ENCODE measurements around the gene SGCD.

SGCD gene

DNA sequence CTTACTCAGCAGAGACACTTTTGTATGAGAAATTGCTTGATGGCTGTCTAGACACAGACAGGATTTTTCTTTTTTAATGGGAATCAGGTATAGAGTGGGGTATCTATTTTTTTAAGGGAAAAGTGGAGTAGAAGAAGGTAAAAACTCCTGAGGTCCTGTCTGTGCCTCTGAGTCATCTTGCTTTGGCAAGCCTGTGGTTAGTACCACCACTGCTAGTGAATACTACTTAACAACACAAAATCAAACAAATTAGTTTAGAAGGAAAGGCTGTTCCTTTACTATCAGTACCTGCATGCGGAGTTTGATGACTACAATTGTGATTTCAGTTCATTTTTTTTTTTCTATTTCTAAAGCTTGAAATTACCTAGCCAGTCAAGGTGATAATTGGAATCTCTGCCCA, 372.2 kb downstream of the SGCD start:
- TF ChIP-seq ZNF70 (CRISPR knock-in tag; IDR thresholded peaks at IDR 0.05) (no peak), TOX (CRISPR knock-in tag; IDR thresholded peaks at IDR 0.05; ENCODE audit: borderline replicate concordance) (no peak), ZNF8 (CRISPR knock-in tag; IDR thresholded peaks at IDR 0.05) (no peak), CSDC2 (CRISPR knock-in tag; IDR thresholded peaks at IDR 0.05) (no peak), OSR1 (CRISPR knock-in tag; IDR thresholded peaks at IDR 0.05) (no peak), RARB (CRISPR knock-in tag; IDR thresholded peaks at IDR 0.05) (no peak), ZFP30 (CRISPR knock-in tag; IDR thresholded peaks at IDR 0.05) (no peak), ZNF565 (CRISPR knock-in tag; conservative IDR thresholded peaks at IDR 0.05; ENCODE audit: low read depth) (no peak), ZC3H10 (CRISPR knock-in tag; IDR thresholded peaks at IDR 0.05) (no peak), ESRRG (CRISPR knock-in tag; IDR thresholded peaks at IDR 0.05) (no peak)
- TF ChIP-seq, protein P1, sequence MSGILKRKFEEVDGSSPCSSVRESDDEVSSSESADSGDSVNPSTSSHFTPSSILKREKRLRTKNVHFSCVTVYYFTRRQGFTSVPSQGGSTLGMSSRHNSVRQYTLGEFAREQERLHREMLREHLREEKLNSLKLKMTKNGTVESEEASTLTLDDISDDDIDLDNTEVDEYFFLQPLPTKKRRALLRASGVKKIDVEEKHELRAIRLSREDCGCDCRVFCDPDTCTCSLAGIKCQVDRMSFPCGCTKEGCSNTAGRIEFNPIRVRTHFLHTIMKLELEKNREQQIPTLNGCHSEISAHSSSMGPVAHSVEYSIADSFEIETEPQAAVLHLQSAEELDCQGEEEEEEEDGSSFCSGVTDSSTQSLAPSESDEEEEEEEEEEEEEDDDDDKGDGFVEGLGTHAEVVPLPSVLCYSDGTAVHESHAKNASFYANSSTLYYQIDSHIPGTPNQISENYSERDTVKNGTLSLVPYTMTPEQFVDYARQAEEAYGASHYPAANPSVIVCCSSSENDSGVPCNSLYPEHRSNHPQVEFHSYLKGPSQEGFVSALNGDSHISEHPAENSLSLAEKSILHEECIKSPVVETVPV (CRISPR knock-in tag; IDR thresholded peaks at IDR 0.05) = no peak
- TF ChIP-seq, protein P2, sequence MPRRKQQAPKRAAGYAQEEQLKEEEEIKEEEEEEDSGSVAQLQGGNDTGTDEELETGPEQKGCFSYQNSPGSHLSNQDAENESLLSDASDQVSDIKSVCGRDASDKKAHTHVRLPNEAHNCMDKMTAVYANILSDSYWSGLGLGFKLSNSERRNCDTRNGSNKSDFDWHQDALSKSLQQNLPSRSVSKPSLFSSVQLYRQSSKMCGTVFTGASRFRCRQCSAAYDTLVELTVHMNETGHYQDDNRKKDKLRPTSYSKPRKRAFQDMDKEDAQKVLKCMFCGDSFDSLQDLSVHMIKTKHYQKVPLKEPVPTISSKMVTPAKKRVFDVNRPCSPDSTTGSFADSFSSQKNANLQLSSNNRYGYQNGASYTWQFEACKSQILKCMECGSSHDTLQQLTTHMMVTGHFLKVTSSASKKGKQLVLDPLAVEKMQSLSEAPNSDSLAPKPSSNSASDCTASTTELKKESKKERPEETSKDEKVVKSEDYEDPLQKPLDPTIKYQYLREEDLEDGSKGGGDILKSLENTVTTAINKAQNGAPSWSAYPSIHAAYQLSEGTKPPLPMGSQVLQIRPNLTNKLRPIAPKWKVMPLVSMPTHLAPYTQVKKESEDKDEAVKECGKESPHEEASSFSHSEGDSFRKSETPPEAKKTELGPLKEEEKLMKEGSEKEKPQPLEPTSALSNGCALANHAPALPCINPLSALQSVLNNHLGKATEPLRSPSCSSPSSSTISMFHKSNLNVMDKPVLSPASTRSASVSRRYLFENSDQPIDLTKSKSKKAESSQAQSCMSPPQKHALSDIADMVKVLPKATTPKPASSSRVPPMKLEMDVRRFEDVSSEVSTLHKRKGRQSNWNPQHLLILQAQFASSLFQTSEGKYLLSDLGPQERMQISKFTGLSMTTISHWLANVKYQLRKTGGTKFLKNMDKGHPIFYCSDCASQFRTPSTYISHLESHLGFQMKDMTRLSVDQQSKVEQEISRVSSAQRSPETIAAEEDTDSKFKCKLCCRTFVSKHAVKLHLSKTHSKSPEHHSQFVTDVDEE (CRISPR knock-in tag; IDR thresholded peaks at IDR 0.05) = no peak
- TF ChIP-seq, protein P3, sequence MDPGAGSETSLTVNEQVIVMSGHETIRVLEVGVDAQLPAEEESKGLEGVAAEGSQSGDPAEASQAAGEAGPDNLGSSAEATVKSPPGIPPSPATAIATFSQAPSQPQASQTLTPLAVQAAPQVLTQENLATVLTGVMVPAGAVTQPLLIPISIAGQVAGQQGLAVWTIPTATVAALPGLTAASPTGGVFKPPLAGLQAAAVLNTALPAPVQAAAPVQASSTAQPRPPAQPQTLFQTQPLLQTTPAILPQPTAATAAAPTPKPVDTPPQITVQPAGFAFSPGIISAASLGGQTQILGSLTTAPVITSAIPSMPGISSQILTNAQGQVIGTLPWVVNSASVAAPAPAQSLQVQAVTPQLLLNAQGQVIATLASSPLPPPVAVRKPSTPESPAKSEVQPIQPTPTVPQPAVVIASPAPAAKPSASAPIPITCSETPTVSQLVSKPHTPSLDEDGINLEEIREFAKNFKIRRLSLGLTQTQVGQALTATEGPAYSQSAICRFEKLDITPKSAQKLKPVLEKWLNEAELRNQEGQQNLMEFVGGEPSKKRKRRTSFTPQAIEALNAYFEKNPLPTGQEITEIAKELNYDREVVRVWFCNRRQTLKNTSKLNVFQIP (CRISPR knock-in tag; IDR thresholded peaks at IDR 0.05; ENCODE audit: borderline replicate concordance, low read depth) = no peak
- TF ChIP-seq, protein P4, sequence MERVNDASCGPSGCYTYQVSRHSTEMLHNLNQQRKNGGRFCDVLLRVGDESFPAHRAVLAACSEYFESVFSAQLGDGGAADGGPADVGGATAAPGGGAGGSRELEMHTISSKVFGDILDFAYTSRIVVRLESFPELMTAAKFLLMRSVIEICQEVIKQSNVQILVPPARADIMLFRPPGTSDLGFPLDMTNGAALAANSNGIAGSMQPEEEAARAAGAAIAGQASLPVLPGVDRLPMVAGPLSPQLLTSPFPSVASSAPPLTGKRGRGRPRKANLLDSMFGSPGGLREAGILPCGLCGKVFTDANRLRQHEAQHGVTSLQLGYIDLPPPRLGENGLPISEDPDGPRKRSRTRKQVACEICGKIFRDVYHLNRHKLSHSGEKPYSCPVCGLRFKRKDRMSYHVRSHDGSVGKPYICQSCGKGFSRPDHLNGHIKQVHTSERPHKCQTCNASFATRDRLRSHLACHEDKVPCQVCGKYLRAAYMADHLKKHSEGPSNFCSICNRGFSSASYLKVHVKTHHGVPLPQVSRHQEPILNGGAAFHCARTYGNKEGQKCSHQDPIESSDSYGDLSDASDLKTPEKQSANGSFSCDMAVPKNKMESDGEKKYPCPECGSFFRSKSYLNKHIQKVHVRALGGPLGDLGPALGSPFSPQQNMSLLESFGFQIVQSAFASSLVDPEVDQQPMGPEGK (CRISPR knock-in tag; IDR thresholded peaks at IDR 0.05; ENCODE audit: borderline replicate concordance) = no peak
- no peak for ATAC-seq

DNA sequence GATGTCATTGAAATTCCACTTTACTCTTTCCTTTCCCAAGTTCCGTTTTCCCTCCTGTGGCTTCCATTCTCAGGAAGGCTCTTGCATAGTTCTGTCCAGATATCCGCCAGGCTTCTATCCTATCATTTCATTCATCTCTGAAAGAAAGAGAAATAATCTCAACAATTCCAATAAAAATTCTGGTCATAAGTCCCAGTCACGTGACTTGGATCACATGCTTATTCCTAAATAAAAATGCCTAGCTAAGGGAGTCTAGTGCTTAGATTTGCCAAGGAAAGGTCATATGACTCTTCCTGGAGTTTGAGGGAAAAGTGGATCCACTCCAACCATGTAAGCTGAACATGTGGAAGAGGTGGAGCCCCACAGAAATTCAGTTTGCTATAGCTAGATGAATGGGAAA, 377.2 kb downstream of the SGCD start:
- no peak for ATAC-seq
- TF ChIP-seq CSDC2 (CRISPR knock-in tag; IDR thresholded peaks at IDR 0.05) (no peak), ESRRG (CRISPR knock-in tag; IDR thresholded peaks at IDR 0.05) (no peak), BACH2 (CRISPR knock-in tag; IDR thresholded peaks at IDR 0.05; ENCODE audit: borderline replicate concordance) (no peak), ARNTL (CRISPR knock-in tag; IDR thresholded peaks at IDR 0.05; ENCODE audit: borderline replicate concordance, low read depth) (no peak), TCF4 (CRISPR knock-in tag; IDR thresholded peaks at IDR 0.05; ENCODE audit: borderline replicate concordance) (no peak), ZFP30 (CRISPR knock-in tag; IDR thresholded peaks at IDR 0.05) (no peak), ZNF70 (CRISPR knock-in tag; IDR thresholded peaks at IDR 0.05) (no peak), PPARA (CRISPR knock-in tag; IDR thresholded peaks at IDR 0.05; ENCODE audit: borderline replicate concordance) (no peak), GLIS3 (CRISPR knock-in tag; IDR thresholded peaks at IDR 0.05) (no peak), RARB (CRISPR knock-in tag; IDR thresholded peaks at IDR 0.05) (no peak), ZNF565 (CRISPR knock-in tag; conservative IDR thresholded peaks at IDR 0.05; ENCODE audit: low read depth) (no peak), ZFP3 (CRISPR knock-in tag; IDR thresholded peaks at IDR 0.05) (no peak), ISL1 (CRISPR knock-in tag; IDR thresholded peaks at IDR 0.05) (no peak), OSR1 (CRISPR knock-in tag; IDR thresholded peaks at IDR 0.05) (no peak)
- TF ChIP-seq, protein P1 (CRISPR knock-in tag; IDR thresholded peaks at IDR 0.05) = no peak
- TF ChIP-seq, protein P3 (CRISPR knock-in tag; IDR thresholded peaks at IDR 0.05; ENCODE audit: borderline replicate concordance, low read depth) = no peak
